Liver (tissue), 9 donors: Measurements from ENCODE around the gene CFAP54. TPM values are rescaled to one million over a fixed set of nuclear protein-coding genes. Genes with fewer than 3 reads are reported as not detected.

Experiments used
- DNase-seq: peaks from one replicate; pipeline ENCODE4 v3.0.0-alpha.2; 2017; ENCODE audit warnings: low spot score
- H3K27ac ChIP-seq, 2 donors: one replicate each; pipeline ENCODE4 v1.7.0; 2013; ENCODE audit warnings: inconsistent platforms in 2 of 2, low read length in 2 of 2, control low read depth in 1 of 2, low read depth in 1 of 2, mild to moderate bottlenecking in 1 of 2
- H3K27me3 ChIP-seq, 4 donors: one replicate each; pipeline versions ENCODE4 v1.6.1 to v1.7.0; 2013; ENCODE audit warnings: low read length in 3 of 4, inconsistent platforms in 1 of 4, mild to moderate bottlenecking in 1 of 4, moderate library complexity in 1 of 4; ENCODE audit not compliant: control insufficient read depth in 4 of 4, insufficient read depth in 4 of 4
- H3K36me3 ChIP-seq, 4 donors: one replicate each; pipeline versions ENCODE4 v1.6.1 to v1.7.0; 2013; ENCODE audit warnings: low read length in 3 of 4, mild to moderate bottlenecking in 3 of 4, low read depth in 1 of 4, moderate library complexity in 1 of 4; ENCODE audit not compliant: control insufficient read depth in 4 of 4, insufficient read depth in 3 of 4
- H3K4me1 ChIP-seq, 4 donors: one replicate each; pipeline versions ENCODE4 v1.6.1 to v1.7.0; 2013; ENCODE audit warnings: low read length in 3 of 4, mild to moderate bottlenecking in 3 of 4, moderate library complexity in 1 of 4; ENCODE audit not compliant: control insufficient read depth in 4 of 4, insufficient read depth in 4 of 4
- H3K4me3 ChIP-seq, 3 donors: one replicate each; pipeline versions ENCODE4 v1.6.1 to v1.7.0; 2013; ENCODE audit warnings: low read length in 3 of 3, control low read depth in 1 of 3, low read depth in 1 of 3, mild to moderate bottlenecking in 1 of 3
- H3K9ac ChIP-seq, 2 donors: one replicate each; pipeline ENCODE4 v1.7.0; 2013; ENCODE audit warnings: low read length in 2 of 2, mild to moderate bottlenecking in 2 of 2, moderate library complexity in 2 of 2, control low read depth in 1 of 2, low read depth in 1 of 2
- H3K9me3 ChIP-seq, 4 donors: one replicate each; pipeline versions ENCODE4 v1.6.1 to v1.7.0; 2013; ENCODE audit warnings: low read length in 3 of 4; ENCODE audit not compliant: control insufficient read depth in 4 of 4
- ATF3 ChIP-seq: IDR thresholded peaks from 2 replicates; pipeline ENCODE4 v1.6.1; 2016; ENCODE audit warnings: antibody characterized with exemption
- EGR1 ChIP-seq, 2 donors: IDR thresholded peaks; 2 replicates each; pipeline ENCODE4 v1.6.1; 2016 to 2018; ENCODE audit warnings: antibody characterized with exemption in 2 of 2, low read depth in 2 of 2
- FOXA1 ChIP-seq: IDR thresholded peaks from 2 replicates; pipeline ENCODE4 v1.6.1; 2016; ENCODE audit warnings: antibody characterized with exemption
- FOXA2 ChIP-seq: IDR thresholded peaks from 2 replicates; pipeline ENCODE4 v1.6.1; 2016; ENCODE audit warnings: antibody characterized with exemption
- GABPA ChIP-seq, 2 donors: IDR thresholded peaks in 1 of 2; conservative IDR thresholded peaks in 1 of 2; 2 replicates each; pipeline ENCODE4 v1.6.1; 2016; ENCODE audit warnings: antibody characterized with exemption in 2 of 2, mild to moderate bottlenecking in 1 of 2, moderate library complexity in 1 of 2
- HNF4A ChIP-seq, 2 donors: conservative IDR thresholded peaks; 2 replicates each; pipeline ENCODE4 v1.6.1; 2016; ENCODE audit warnings: antibody characterized with exemption in 2 of 2, mild to moderate bottlenecking in 2 of 2
- HNF4G ChIP-seq: IDR thresholded peaks from 2 replicates; pipeline ENCODE4 v1.6.1; 2016; ENCODE audit warnings: antibody characterized with exemption
- JUND ChIP-seq, 2 donors: IDR thresholded peaks; 2 replicates each; pipeline ENCODE4 v1.6.1; 2016; ENCODE audit warnings: antibody characterized with exemption in 2 of 2
- MAX ChIP-seq: IDR thresholded peaks from 2 replicates; pipeline ENCODE4 v1.6.1; 2016; ENCODE audit warnings: antibody characterized with exemption
- NR2F2 ChIP-seq: IDR thresholded peaks from 2 replicates; pipeline ENCODE4 v1.6.1; 2016; ENCODE audit warnings: antibody characterized with exemption
- RAD21 ChIP-seq, 2 donors: IDR thresholded peaks; 2 replicates each; pipeline ENCODE4 v1.6.1; 2016; ENCODE audit warnings: antibody characterized with exemption in 2 of 2, mild to moderate bottlenecking in 2 of 2
- REST ChIP-seq: IDR thresholded peaks from 2 replicates; pipeline ENCODE4 v1.6.1; 2016; ENCODE audit warnings: antibody characterized with exemption, mild to moderate bottlenecking
- RXRA ChIP-seq, 2 donors: IDR thresholded peaks; 2 replicates each; pipeline ENCODE4 v1.6.1; 2017 to 2018; ENCODE audit warnings: antibody characterized with exemption in 2 of 2, mild to moderate bottlenecking in 1 of 2
- SP1 ChIP-seq: IDR thresholded peaks from 2 replicates; pipeline ENCODE4 v1.6.1; 2018; ENCODE audit warnings: antibody characterized with exemption, mild to moderate bottlenecking
- TAF1 ChIP-seq: conservative IDR thresholded peaks from 2 replicates; pipeline ENCODE4 v1.6.1; 2016; ENCODE audit warnings: antibody characterized with exemption, mild to moderate bottlenecking
- YY1 ChIP-seq: IDR thresholded peaks from 2 replicates; pipeline ENCODE4 v1.6.1; 2016; ENCODE audit warnings: antibody characterized with exemption, mild to moderate bottlenecking
- ZBTB33 ChIP-seq: IDR thresholded peaks from 2 replicates; pipeline ENCODE4 v1.6.1; 2016; ENCODE audit warnings: antibody characterized with exemption
- WGBS: extraction: QIAGEN DNeasy Blood & Tissue Kit; methylation state at CpG from one replicate; pipeline ENCODE4 v1.1.7; 2013; 5-methylcytosine and 5-hydroxymethylcytosine counted together
- polyA plus RNA-seq, 2 donors: library from polyadenylated mRNA; stranded (reverse) in 1 of 2; unstranded in 1 of 2; fragments of 200-250 nt in 1 of 2; fragments of >200 nt in 1 of 2; fragmentation: Nextera tagmentation in 1 of 2; extraction: Ambion mirVana in 1 of 2; gene quantifications; one replicate each; pipeline versions ENCODE4 v1.2.1 to v1.2.3, GENCODE V29; 2013 to 2015
- total RNA-seq, 2 donors: library from RNA; depleted of rRNA; stranded (reverse); fragments of >200 nt; gene quantifications; one replicate each; pipeline ENCODE4 v1.2.3, GENCODE V29; 2014
- donor health status: healthy.
- donor health status: healthy.
- donor health status: healthy.
- donor health status: healthy.
- donor health status: healthy.

CFAP54 gene
- total and polyA plus RNA-seq, 4 donors, result 0.01 to 0.19 (median 0.15) TPM

- no peak for DNase-seq
- no peaks in the 10 kb centered on the region for H3K9me3 ChIP-seq
- H3K36me3 ChIP-seq, result no peaks in the 10 kb centered on the region
- H3K4me1 ChIP-seq, result no peaks in the 10 kb centered on the region
- no peak overlapping the region for H3K27ac ChIP-seq
- H3K27me3 ChIP-seq, result no peaks in the 10 kb centered on the region
- TF ChIP-seq HNF4G, result no peak
- no peak for TF ChIP-seq ATF3
- no peak for TF ChIP-seq RAD21 (IDR thresholded peaks at IDR 0.05)
- no peak for TF ChIP-seq GABPA (IDR thresholded peaks at IDR 0.05 in 1 of 2, conservative IDR thresholded peaks at IDR 0.05 in 1 of 2)
- 63% methylated on average over 1 of the region's 1 CpG for WGBS
- no peak overlapping the region for H3K9ac ChIP-seq
- no peak overlapping the region for H3K4me3 ChIP-seq
These were observed 36.7 kb downstream of the CFAP54 start for GRCh38 chr12:96526110-96526509.

GRCh38 chr12:96529912-96530311 lies 40.5 kb downstream of the CFAP54 start:
- no peak overlapping the region for H3K4me3 ChIP-seq
- no peak overlapping the region for H3K9ac ChIP-seq
- H3K36me3 ChIP-seq, result no peaks in the 10 kb centered on the region
- H3K27ac ChIP-seq, result no peak overlapping the region
- 80% methylated on average over 7 of the region's 7 CpGs for WGBS
- peaks cover 0 to 4% (median 0%) of the 10 kb centered on the region in 4 donors for H3K27me3 ChIP-seq
- TF ChIP-seq EGR1 (IDR thresholded peaks at IDR 0.05; ENCODE audit: low read depth in 2 of 2), result no peak
- no peak for TF ChIP-seq HNF4G
- TF ChIP-seq FOXA1, result no peak
- no peak for TF ChIP-seq YY1
- TF ChIP-seq FOXA2, result no peak
- TF ChIP-seq REST, result no peak
- TF ChIP-seq JUND (IDR thresholded peaks at IDR 0.05), result no peak
- TF ChIP-seq RXRA (IDR thresholded peaks at IDR 0.05), result no peak
- no peak for TF ChIP-seq RAD21 (IDR thresholded peaks at IDR 0.05)
- TF ChIP-seq HNF4A (conservative IDR thresholded peaks at IDR 0.05), result no peak
- no peak for TF ChIP-seq GABPA (IDR thresholded peaks at IDR 0.05 in 1 of 2, conservative IDR thresholded peaks at IDR 0.05 in 1 of 2)
- no peak for TF ChIP-seq ATF3
- no peak for TF ChIP-seq SP1
- TF ChIP-seq MAX, result no peak
- no peak for TF ChIP-seq ZBTB33
- TF ChIP-seq TAF1, result no peak
- TF ChIP-seq NR2F2, result no peak
- no peaks in the 10 kb centered on the region for H3K4me1 ChIP-seq
- DNase-seq, result no peak
- no peaks in the 10 kb centered on the region for H3K9me3 ChIP-seq
